Rectal smooth muscle tissue (tissue), 1 donor: ENCODE measurements around the gene XYLB.
"Not testable (repeated sequence)": the region's sequence is repeated elsewhere in the genome, so short reads cannot be mapped to it uniquely, and the experiment has no call there.

ENCODE experiments used
- H3K27ac ChIP-seq: one replicate; pipeline ENCODE4 v1.7.0; 2013; ENCODE audit warnings: low read depth, low read length, inconsistent platforms
- H3K27me3 ChIP-seq: one replicate; pipeline ENCODE4 v1.7.0; 2013; ENCODE audit warnings: low read length; ENCODE audit not compliant: control insufficient read depth, insufficient read depth
- H3K36me3 ChIP-seq: one replicate; pipeline ENCODE4 v1.7.0; 2013; ENCODE audit warnings: low read length; ENCODE audit not compliant: control insufficient read depth, insufficient read depth
- H3K4me1 ChIP-seq: one replicate; pipeline ENCODE4 v1.7.0; 2013; ENCODE audit warnings: low read length; ENCODE audit not compliant: control insufficient read depth, insufficient read depth
- H3K4me3 ChIP-seq: one replicate; pipeline ENCODE4 v1.7.0; 2013; ENCODE audit warnings: low read length
- H3K9ac ChIP-seq: one replicate; pipeline ENCODE4 v1.7.0; 2013; ENCODE audit warnings: low read length

The XYLB gene

DNA sequence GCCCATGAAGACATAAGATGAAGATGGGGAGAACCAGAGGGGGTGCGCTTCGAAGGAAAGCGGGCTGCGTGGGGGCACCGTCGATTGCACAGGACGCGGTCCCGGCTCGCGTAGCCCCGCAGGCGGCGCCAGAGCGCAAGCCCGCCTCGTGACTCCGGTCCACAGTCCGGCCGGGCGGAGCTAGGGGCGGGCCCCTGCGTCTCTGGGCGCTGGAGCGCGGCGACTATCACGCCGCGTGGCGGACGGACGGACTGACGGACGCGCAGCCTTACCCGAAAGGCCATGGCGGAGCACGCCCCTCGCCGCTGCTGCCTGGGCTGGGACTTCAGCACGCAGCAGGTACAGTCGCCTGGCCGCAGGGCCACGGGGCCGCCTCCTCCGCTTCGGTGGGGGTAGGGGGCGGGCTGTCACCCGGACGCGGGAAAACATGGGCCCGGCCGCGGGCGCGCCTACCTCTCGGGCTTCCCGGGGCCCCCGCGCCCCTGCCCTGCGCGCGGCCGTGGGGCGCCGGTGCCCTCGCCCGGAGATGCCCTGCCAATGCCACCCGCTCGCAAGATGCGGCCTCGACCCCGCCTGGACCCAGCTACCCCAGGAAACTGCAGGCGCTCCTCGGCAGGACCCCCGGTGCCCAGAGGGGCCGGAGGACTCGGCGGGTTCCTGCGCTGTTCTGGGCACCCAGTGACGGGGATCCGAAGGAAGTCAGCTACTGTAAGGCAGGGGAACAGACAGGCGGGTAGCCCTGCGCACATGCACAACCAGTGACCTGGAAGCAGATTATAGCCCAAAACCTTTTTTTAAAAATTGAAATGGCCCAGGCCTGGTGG lies at the start of gene XYLB:
Gene XYLB, plus strand, starts transcription at position 199 of the 824 bp plus-strand sequence. Its CDS starts 84 bp downstream, at position 283.
- Histone ChIP-seq H3K4me1 (no peaks in the 10 kb centered on the region), H3K27ac (no peak within 1 kb of the TSS), H3K4me3 (peak within 1 kb of the TSS; percentile 76), H3K36me3 (no peaks in the 10 kb centered on the region), H3K27me3 (no peaks in the 10 kb centered on the region), H3K9ac (peak within 1 kb of the TSS; percentile 32)

- H3K27ac ChIP-seq, H3K27me3 ChIP-seq, H3K36me3 ChIP-seq, H3K4me1 ChIP-seq, H3K9ac ChIP-seq, H3K4me3 ChIP-seq: not testable (repeated sequence)
These were observed 49.5 kb upstream of the XYLB start for GRCh38 chr3:38297053-38297452.

DNA sequence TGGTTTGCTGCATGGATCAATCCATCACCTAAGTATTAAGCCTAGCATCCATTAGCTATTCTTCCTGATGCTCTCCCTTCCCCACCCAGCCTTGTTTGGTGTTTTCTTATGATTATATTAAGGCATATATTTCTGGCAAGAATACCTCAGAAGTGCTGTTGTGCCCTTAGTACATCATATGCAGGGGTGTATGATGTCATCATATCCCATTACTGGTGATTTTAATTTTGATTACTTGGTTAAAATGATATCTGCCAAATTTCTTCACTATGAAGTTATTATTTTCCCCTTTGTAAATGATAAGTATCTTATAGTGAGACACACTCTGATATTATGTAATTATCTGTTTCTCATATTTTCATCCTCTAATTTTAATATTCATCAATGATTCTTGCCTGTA lies 49.0 kb upstream of the XYLB start:
- no peaks in the 10 kb centered on the region for H3K4me1 ChIP-seq
- H3K4me3 ChIP-seq = no peak overlapping the region
- H3K36me3 ChIP-seq = no peaks in the 10 kb centered on the region
- H3K27ac ChIP-seq = no peak overlapping the region
- no peaks in the 10 kb centered on the region for H3K27me3 ChIP-seq
- H3K9ac ChIP-seq = no peak overlapping the region

DNA sequence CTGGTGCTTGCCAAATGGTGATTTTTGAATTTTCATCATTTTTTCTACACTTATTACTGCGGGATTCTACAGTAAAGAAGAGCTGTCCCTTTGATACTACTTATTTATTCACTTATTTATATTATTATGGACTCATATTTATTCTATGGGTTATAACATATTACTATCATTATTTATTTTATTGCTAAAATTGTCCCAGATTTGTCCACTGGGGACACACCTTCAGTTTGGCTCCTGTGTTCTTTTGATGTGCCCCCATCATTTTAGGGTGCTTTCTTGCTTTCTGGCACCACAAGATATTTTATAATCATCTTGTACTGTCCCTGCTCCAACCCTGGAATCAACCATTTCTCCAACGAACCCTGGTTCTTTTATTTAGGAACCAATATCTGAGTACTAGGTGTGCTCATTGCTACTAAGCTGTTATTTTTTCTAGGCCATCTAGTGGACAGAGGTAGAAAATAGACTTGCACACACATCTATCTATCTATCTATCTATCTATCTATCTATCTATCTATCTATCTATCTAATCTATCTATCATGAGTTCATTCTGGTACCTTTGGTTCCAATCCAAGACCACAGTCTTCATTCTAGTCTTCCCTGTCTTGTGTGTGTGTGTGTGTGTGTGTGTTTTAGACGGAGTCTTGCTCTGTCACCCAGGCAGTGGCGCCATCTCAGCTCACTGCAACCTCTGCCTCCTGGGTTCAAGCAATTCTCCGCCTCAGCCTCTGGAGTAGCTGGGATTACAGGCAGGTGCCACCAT lies 48.5 kb upstream of the XYLB start:
- Histone ChIP-seq H3K27ac (no peak overlapping the region), H3K9ac (no peak overlapping the region), H3K27me3 (no peaks in the 10 kb centered on the region), H3K4me1 (no peaks in the 10 kb centered on the region), H3K36me3 (no peaks in the 10 kb centered on the region), H3K4me3 (no peak overlapping the region)

GRCh38 chr3:38306941-38307340 lies 39.6 kb upstream of the XYLB start:
- Histone ChIP-seq H3K9ac (no peak overlapping the region), H3K4me1 (no peaks in the 10 kb centered on the region), H3K4me3 (no peak overlapping the region)

GRCh38 chr3:38307599-38307998 lies 39.0 kb upstream of the XYLB start:
- Histone ChIP-seq H3K4me1 (no peaks in the 10 kb centered on the region), H3K27ac (no peak overlapping the region), H3K36me3 (no peaks in the 10 kb centered on the region), H3K9ac (no peak overlapping the region), H3K27me3 (peaks cover 2% of the 10 kb centered on the region), H3K4me3 (no peak overlapping the region)

More at GRCh38 chr3:38306941-38307340, 39.6 kb upstream of the XYLB start:
- Histone ChIP-seq H3K27me3 (peaks cover 2% of the 10 kb centered on the region), H3K36me3 (no peaks in the 10 kb centered on the region), H3K27ac (no peak overlapping the region)

GRCh38 chr3:38308456-38308855 lies 38.1 kb upstream of the XYLB start:
- Histone ChIP-seq H3K9ac (no peak overlapping the region), H3K27ac (no peak overlapping the region), H3K27me3 (peaks cover 2% of the 10 kb centered on the region), H3K4me3 (no peak overlapping the region), H3K36me3 (no peaks in the 10 kb centered on the region), H3K4me1 (no peaks in the 10 kb centered on the region)

DNA sequence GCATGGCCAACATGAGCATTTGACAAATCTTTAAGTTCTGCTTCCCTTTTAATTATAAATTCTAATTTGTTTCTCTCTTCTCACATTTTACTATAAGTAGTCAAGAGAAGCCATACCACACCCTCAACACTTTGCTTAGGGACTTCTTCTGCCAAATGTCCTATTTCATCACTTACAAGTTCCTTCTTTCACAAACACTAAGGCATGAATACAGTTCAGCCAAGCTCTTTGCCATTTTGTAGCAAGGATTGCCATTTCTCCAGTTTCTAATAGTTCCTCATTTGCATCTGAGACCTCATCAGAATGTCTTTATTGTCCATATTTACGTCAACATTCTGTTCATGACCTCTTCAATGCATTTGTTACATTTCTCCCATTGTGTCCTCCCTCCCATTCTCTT lies 35.1 kb upstream of the XYLB start:
- no peak overlapping the region for H3K27ac ChIP-seq

GRCh38 chr3:38311941-38312340 lies 34.6 kb upstream of the XYLB start:
- Histone ChIP-seq H3K9ac (no peak overlapping the region), H3K36me3 (no peaks in the 10 kb centered on the region), H3K27ac (no peak overlapping the region), H3K27me3 (peaks cover under 1% of the 10 kb centered on the region), H3K4me3 (no peak overlapping the region), H3K4me1 (no peaks in the 10 kb centered on the region)

More for the DNA sequence above, 35.1 kb upstream of the XYLB start:
- Histone ChIP-seq H3K36me3 (no peaks in the 10 kb centered on the region), H3K4me3 (no peak overlapping the region), H3K27me3 (peaks cover 2% of the 10 kb centered on the region), H3K4me1 (no peaks in the 10 kb centered on the region), H3K9ac (no peak overlapping the region)

DNA sequence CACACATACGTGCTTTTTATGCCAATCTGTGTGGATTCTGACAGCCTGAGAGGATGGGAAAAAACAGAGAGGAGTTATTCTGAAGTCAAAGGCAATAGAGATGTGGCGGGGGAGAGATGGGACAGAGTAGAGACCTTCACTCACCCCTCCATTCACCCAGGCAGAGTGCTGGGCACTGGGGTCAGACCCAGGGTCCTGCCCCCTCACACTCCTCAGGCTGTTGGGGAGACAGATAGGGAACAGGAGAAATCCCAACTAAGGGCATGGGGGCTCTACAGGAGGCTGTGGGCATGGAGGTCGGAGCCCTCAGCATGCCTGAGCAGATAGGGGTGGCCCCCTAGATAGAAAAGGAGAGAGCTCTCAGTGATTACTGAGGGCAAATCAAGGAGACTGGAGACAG lies 34.2 kb upstream of the XYLB start:
- H3K36me3 ChIP-seq = no peaks in the 10 kb centered on the region
- no peak overlapping the region for H3K4me3 ChIP-seq
- H3K4me1 ChIP-seq = no peaks in the 10 kb centered on the region
- H3K27ac ChIP-seq = no peak overlapping the region
- H3K27me3 ChIP-seq = no peaks in the 10 kb centered on the region
- no peak overlapping the region for H3K9ac ChIP-seq

DNA sequence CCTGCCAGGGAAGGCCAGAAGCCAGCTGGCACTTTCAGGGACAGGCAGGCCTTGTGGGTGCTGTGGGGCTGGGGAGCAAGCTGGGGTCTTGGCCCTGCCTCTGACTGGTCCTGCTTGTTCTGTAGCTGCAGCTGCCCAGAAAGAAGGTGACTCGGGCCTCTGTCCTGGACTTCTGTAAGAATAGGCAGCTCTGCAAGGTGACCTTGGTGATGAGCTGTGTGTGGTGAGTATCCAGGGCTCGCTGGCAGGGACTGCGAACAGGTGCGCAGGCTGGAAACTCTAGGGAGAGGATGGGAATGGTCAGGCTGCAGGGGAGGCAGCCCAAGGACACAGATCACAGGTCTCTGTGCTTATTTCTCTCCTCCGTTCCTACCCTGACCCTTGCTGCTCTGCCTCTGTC lies 33.3 kb upstream of the XYLB start:
- no peak overlapping the region for H3K9ac ChIP-seq
- H3K4me3 ChIP-seq = no peak overlapping the region
- no peaks in the 10 kb centered on the region for H3K27me3 ChIP-seq
- H3K27ac ChIP-seq = no peak overlapping the region
- no peaks in the 10 kb centered on the region for H3K4me1 ChIP-seq
- H3K36me3 ChIP-seq = no peaks in the 10 kb centered on the region

- Histone ChIP-seq H3K27ac (no peak overlapping the region), H3K9ac (no peak overlapping the region), H3K27me3 (no peaks in the 10 kb centered on the region), H3K4me3 (no peak overlapping the region), H3K36me3 (no peaks in the 10 kb centered on the region), H3K4me1 (no peaks in the 10 kb centered on the region)
These were observed 32.9 kb upstream of the XYLB start for GRCh38 chr3:38313695-38314094.
